HG02840 (cell line): ENCODE data around the gene CRYGS.
"Not testable (repeated sequence)": the region's sequence is repeated elsewhere in the genome, so short reads cannot be mapped to it uniquely, and the experiment has no call there.

Experiments
- ATAC-seq: cut with Tn5 transposase; IDR thresholded peaks from one replicate; pipeline ENCODE4 v1.9.1; 2021; ENCODE audit warnings: mild to moderate bottlenecking, moderate library complexity, moderate number of reproducible peaks; ENCODE audit not compliant: unreplicated experiment, low FRiP score

The CRYGS gene

GRCh38 chr3:186564586-186564985 is 20.4 kb upstream of the CRYGS start:
- ATAC-seq = no peak

GRCh38 chr3:186552408-186553031 is 8.3 kb upstream of the CRYGS start:
- ATAC-seq = no peak

GRCh38 chr3:186551387-186551786 is 7.2 kb upstream of the CRYGS start:
- ATAC-seq = no peak

- ATAC-seq = no peak
Measured at GRCh38 chr3:186549497-186549896, 5.3 kb upstream of the CRYGS start.

- no peak for ATAC-seq
Measured at GRCh38 chr3:186540835-186541226, 3.3 kb downstream of the CRYGS start.

GRCh38 chr3:186540221-186540834 is 3.9 kb downstream of the CRYGS start:
- no peak for ATAC-seq

- no peak for ATAC-seq
Measured at GRCh38 chr3:186538779-186539178, 5.4 kb downstream of the CRYGS start.

GRCh38 chr3:186536883-186537844 is 7.0 kb downstream of the CRYGS start:
- ATAC-seq = no peak

- peak; percentile 72 for ATAC-seq
Measured at GRCh38 chr3:186534113-186534669, 10.0 kb downstream of the CRYGS start.

GRCh38 chr3:186532598-186533072 is 11.5 kb downstream of the CRYGS start:
- no peak for ATAC-seq

GRCh38 chr3:186531694-186532093 is 12.5 kb downstream of the CRYGS start:
- ATAC-seq = not testable (repeated sequence)

- ATAC-seq = no peak
Measured at GRCh38 chr3:186530415-186530814, 13.8 kb downstream of the CRYGS start.

GRCh38 chr3:186529201-186529999 is 14.8 kb downstream of the CRYGS start:
- ATAC-seq = no peak

GRCh38 chr3:186526256-186526606 is 17.9 kb downstream of the CRYGS start:
- no peak for ATAC-seq

GRCh38 chr3:186525369-186526255 is 18.6 kb downstream of the CRYGS start:
- no peak for ATAC-seq

GRCh38 chr3:186524616-186525015 is 19.6 kb downstream of the CRYGS start:
- no peak for ATAC-seq

- ATAC-seq = no peak
Measured at GRCh38 chr3:186523434-186523833, 20.7 kb downstream of the CRYGS start.

- ATAC-seq = no peak
Measured at GRCh38 chr3:186523022-186523421, 21.2 kb downstream of the CRYGS start.
